Ovary (tissue), 9 donors: Measurements from ENCODE around the gene PRSS1. TPM values are rescaled to one million over a fixed set of nuclear protein-coding genes. Genes with fewer than 3 reads are reported as not detected.

Experiments
- DNase-seq, 5 donors: peaks; one replicate each; pipeline ENCODE4 v3.0.0-alpha.2; 2019 to 2020
- H3K27ac ChIP-seq, 2 donors: fragments of 200-600 bp; one replicate each; pipeline versions ENCODE4 v1.5.1 to v1.8.0; 2019 to 2022
- H3K27me3 ChIP-seq: fragments of 200-600 bp; one replicate; pipeline ENCODE4 v1.8.0; 2022
- H3K36me3 ChIP-seq: fragments of 200-600 bp; sonication (generic); one replicate; pipeline ENCODE4 v1.5.1; 2019
- H3K4me1 ChIP-seq: one replicate; pipeline ENCODE4 v1.8.1; 2013; ENCODE audit warnings: mild to moderate bottlenecking, moderate library complexity; ENCODE audit not compliant: insufficient read depth
- H3K4me3 ChIP-seq: fragments of 200-600 bp; sonication (generic); one replicate; pipeline ENCODE4 v1.5.1; 2017
- H3K9me3 ChIP-seq, 2 donors: fragments of 200-600 bp in 1 of 2; sonication (generic) in 1 of 2; one replicate each; pipeline versions ENCODE4 v1.5.1 to v1.8.1; 2013 to 2019; ENCODE audit warnings: mild to moderate bottlenecking in 1 of 2, moderate library complexity in 1 of 2
- EP300 ChIP-seq: sonication (generic); formaldehyde crosslinking; IDR thresholded peaks from one replicate; pipeline ENCODE4 v1.6.1; 2017; ENCODE audit warnings: antibody characterized with exemption
- POLR2A ChIP-seq: fragments of 450-650 bp; IDR thresholded peaks from one replicate; pipeline ENCODE4 v1.6.1; 2017; ENCODE audit warnings: antibody characterized with exemption, mild to moderate bottlenecking, moderate library complexity
- WGBS, 3 donors: extraction: QIAGEN DNeasy Blood & Tissue Kit in 1 of 3; methylation state at CpG; one replicate each; pipeline versions ENCODE4 v1.1.5 to v1.1.7; 2013 to 2017; 5-methylcytosine and 5-hydroxymethylcytosine counted together
- intact Hi-C, 4 donors: fragments of 100-400 bp; cut with DNase I; formaldehyde crosslinking; loops; one replicate each; pipeline versions ENCODE4 v1.11.0 to v1.15.1; 2022 to 2023
- polyA plus RNA-seq, 2 donors: library from polyadenylated mRNA; stranded (reverse); fragments of 200-250 nt in 1 of 2; fragments of 350-450 nt in 1 of 2; fragmentation: Illumina TruSeq in 1 of 2; extraction: RNeasy Lipid Tissue Mini Kit (QIAGEN cat#74804) in 1 of 2; gene quantifications; one replicate each; pipeline ENCODE4 v1.2.3, GENCODE V29; 2013 to 2014
- total RNA-seq, 7 donors: library from RNA; depleted of rRNA in 2 of 7; stranded (reverse); fragments of >200 nt in 2 of 7; fragmentation: NEBNext Ultra II Directional in 3 of 7; extraction: Animal tissue kit (Norgen Biotek cat#: 25700) in 3 of 7; gene quantifications; one replicate each; pipeline versions ENCODE4 v1.1.0 to v1.2.4, GENCODE V29; 2016 to 2023
- TF ChIP-seq, protein P1 (sequence below), 3 donors: fragments of 450-650 bp in 2 of 3; fragments of 200-600 bp in 1 of 3; IDR thresholded peaks; one replicate each; pipeline versions ENCODE4 v1.5.1 to v1.8.0; 2016 to 2022; ENCODE audit warnings: antibody characterized with exemption in 3 of 3, mild to moderate bottlenecking in 1 of 3
- donor health status: DM: no; HTN: no; CAD: no; lungs with moderate emphysema.
- donor health status: DM: no; HTN: no; CAD: no.
- donor health status: Bipolar disorder and iron deficiency.
- donor health status: DM: yes; HTN: yes; CAD: no.
- donor health status: DM: no; HTN: no; CAD: no.
- donor health status: DM: yes; HTN: yes; CAD: no.

Gene PRSS1
- total and polyA plus RNA-seq, 9 donors: 0.15 to 35.0 (median 2.6) TPM; not detected in 4

DNA sequence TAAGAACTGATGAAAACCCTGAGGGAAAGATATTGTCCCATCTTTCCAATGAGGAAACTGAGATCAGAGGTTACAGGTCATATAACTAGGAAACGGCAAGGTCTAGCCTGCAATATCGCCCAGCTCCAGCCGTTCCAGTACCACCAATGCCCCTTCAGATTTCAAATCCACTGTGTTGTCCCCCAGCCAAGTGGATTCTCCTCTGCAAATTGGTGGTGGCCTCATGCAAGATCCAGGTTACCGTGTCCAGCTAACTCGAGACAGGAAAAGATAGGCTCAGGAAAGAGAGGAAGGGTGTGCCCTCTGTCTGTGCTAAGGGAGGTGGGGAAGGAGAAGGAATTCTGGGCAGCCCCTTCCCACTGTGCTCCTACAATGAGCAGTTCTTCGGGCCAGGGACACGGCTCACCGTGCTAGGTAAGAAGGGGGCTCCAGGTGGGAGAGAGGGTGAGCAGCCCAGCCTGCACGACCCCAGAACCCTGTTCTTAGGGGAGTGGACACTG is 46.8 kb downstream of the PRSS1 start:
- intact Hi-C loops: no loop called here
- H3K27me3 ChIP-seq: no peaks in the 10 kb centered on the region

DNA sequence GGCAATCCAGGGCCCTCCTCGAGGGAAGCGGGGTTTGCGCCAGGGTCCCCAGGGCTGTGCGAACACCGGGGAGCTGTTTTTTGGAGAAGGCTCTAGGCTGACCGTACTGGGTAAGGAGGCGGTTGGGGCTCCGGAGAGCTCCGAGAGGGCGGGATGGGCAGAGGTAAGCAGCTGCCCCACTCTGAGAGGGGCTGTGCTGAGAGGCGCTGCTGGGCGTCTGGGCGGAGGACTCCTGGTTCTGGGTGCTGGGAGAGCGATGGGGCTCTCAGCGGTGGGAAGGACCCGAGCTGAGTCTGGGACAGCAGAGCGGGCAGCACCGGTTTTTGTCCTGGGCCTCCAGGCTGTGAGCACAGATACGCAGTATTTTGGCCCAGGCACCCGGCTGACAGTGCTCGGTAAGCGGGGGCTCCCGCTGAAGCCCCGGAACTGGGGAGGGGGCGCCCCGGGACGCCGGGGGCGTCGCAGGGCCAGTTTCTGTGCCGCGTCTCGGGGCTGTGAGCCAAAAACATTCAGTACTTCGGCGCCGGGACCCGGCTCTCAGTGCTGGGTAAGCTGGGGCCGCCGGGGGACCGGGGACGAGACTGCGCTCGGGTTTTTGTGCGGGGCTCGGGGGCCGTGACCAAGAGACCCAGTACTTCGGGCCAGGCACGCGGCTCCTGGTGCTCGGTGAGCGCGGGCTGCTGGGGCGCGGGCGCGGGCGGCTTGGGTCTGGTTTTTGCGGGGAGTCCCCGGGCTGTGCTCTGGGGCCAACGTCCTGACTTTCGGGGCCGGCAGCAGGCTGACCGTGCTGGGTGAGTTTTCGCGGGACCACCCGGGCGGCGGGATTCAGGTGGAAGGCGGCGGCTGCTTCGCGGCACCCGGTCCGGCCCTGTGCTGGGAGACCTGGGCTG is 47.5 kb downstream of the PRSS1 start:
- H3K36me3 ChIP-seq: no peaks in the 10 kb centered on the region
- H3K27me3 ChIP-seq: no peaks in the 10 kb centered on the region
- TF ChIP-seq, protein P1, sequence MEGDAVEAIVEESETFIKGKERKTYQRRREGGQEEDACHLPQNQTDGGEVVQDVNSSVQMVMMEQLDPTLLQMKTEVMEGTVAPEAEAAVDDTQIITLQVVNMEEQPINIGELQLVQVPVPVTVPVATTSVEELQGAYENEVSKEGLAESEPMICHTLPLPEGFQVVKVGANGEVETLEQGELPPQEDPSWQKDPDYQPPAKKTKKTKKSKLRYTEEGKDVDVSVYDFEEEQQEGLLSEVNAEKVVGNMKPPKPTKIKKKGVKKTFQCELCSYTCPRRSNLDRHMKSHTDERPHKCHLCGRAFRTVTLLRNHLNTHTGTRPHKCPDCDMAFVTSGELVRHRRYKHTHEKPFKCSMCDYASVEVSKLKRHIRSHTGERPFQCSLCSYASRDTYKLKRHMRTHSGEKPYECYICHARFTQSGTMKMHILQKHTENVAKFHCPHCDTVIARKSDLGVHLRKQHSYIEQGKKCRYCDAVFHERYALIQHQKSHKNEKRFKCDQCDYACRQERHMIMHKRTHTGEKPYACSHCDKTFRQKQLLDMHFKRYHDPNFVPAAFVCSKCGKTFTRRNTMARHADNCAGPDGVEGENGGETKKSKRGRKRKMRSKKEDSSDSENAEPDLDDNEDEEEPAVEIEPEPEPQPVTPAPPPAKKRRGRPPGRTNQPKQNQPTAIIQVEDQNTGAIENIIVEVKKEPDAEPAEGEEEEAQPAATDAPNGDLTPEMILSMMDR (IDR thresholded peaks at IDR 0.05): no peak
- no peak for TF ChIP-seq EP300
- peak in 2 of 5 donors; percentile 17 to 47 for DNase-seq
- H3K27ac ChIP-seq: no peak overlapping the region
- H3K4me1 ChIP-seq: no peaks in the 10 kb centered on the region
- intact Hi-C loops: no loop called here
- no peaks in the 10 kb centered on the region for H3K9me3 ChIP-seq
- H3K4me3 ChIP-seq: peak overlapping the region; percentile 38
- WGBS, 3 donors: 7 to 14% (median 14%) methylated on average over 37 to 74 of the region's 74 CpGs

More for the DNA sequence above, 46.8 kb downstream of the PRSS1 start:
- TF ChIP-seq POLR2A: no peak
- TF ChIP-seq EP300: no peak
- TF ChIP-seq, protein P1 (IDR thresholded peaks at IDR 0.05): no peak
- Histone ChIP-seq H3K4me1 (no peaks in the 10 kb centered on the region), H3K9me3 (no peaks in the 10 kb centered on the region), H3K27ac (no peak overlapping the region), H3K4me3 (no peak overlapping the region), H3K36me3 (no peaks in the 10 kb centered on the region)
- WGBS, 3 donors: 64 to 78% (median 74%) methylated on average over 9 of the region's 9 CpGs
- DNase-seq: no peak

DNA sequence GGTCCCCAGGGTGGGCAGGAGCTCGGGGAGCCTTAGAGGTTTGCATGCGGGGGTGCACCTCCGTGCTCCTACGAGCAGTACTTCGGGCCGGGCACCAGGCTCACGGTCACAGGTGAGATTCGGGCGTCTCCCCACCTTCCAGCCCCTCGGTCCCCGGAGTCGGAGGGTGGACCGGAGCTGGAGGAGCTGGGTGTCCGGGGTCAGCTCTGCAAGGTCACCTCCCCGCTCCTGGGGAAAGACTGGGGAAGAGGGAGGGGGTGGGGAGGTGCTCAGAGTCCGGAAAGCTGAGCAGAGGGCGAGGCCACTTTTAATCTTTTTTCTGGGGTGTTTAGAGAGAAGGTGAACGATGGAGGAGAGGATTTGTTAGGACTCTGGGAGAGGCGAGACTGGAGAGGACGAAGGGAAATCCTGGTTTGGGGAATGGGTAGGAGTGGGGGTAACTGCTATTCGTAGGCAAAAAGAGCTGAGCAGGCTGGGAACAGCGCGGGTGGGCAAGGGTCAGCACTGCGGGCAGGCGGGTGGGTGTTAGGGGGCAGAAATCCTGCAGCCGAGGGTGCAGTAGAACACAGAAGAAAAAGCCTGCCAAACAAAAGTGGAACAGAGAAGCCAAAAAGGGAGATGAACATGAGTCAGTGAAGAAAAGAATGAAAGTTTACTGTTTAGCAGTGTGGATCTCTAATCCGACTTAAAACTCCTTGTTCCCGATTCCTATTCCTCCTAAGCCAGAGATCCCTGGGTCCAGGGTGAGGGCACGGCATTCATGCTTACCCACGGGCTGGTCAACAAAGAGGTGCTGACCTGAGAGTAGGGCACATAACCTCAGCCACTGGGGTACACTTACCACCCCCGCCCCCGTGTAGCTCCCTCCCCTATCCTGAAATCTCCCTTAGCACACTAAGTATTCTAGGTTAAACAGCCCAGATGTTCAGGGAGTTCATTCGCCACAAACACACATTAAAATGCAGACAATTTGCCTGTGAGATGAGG is 48.4 kb downstream of the PRSS1 start:
- Histone ChIP-seq H3K9me3 (no peaks in the 10 kb centered on the region), H3K36me3 (no peaks in the 10 kb centered on the region), H3K4me1 (no peaks in the 10 kb centered on the region), H3K27me3 (no peaks in the 10 kb centered on the region), H3K27ac (no peak overlapping the region), H3K4me3 (peak overlapping the region; percentile 38)
- TF ChIP-seq POLR2A (no peak), EP300 (no peak)
- TF ChIP-seq, protein P1 (IDR thresholded peaks at IDR 0.05): no peak
- WGBS, 3 donors: 5 to 6% (median 6%) methylated on average over 31 to 33 of the region's 33 CpGs
- DNase-seq: no peak
- intact Hi-C loops: no loop called here
